ENCODE data around the gene EFCAB11.

DNA sequence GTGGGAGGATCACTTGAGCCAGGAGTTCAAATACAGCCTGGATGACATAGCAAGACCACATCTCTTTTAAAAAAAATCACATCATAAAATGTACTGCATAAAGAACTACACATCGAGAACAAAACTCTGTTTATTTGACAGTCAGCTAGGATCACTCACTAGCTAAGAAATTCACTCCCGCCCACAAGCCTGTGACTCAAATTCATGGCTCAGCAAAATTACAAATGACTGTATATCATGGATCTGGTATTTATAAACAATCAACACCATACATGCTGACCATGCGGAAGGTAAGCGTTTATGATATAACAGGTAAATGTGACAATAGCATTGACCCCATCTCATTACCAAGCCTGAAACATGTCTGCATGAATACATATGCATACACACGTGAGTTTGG, 206.5 kb downstream of the EFCAB11 start:
- TF ChIP-seq EZH2phosphoT487 (IDR thresholded peaks at IDR 0.05; ENCODE audit: low read depth, severe bottlenecking, unreplicated experiment): no peak
- no peak for TF ChIP-seq CTCF (IDR thresholded peaks at IDR 0.05; ENCODE audit: poor library complexity)

Measured in hepatocyte (in vitro differentiated cells).